ENCODE data around the gene DCP1B.

DCP1B gene

GRCh38 chr12:1937481-1938224, 66.6 kb downstream of the DCP1B start:
- peaks cover 4% of the 10 kb centered on the region; the same call in 1 of the 2 replicates for H3K4me1 ChIP-seq (ENCODE audit: insufficient read depth, low read length)
- H3K4me3 ChIP-seq (ENCODE audit: low read length): no peak overlapping the region
- no peaks in the 10 kb centered on the region for H3K27me3 ChIP-seq (ENCODE audit: insufficient read depth, low read length)
- no peak overlapping the region for H3K27ac ChIP-seq (ENCODE audit: low read length)
- no peaks in the 10 kb centered on the region for H3K9me3 ChIP-seq (ENCODE audit: insufficient read depth, low read depth, low read length)
- peaks cover 10% of the 10 kb centered on the region for H3K36me3 ChIP-seq (ENCODE audit: insufficient read depth, low read depth, low read length)
- no peak overlapping the region for H3K9ac ChIP-seq (ENCODE audit: low read depth, low read length)

- no peak overlapping the region for H3K9ac ChIP-seq (ENCODE audit: low read depth, low read length)
- no peak overlapping the region for H3K27ac ChIP-seq (ENCODE audit: low read length)
- H3K27me3 ChIP-seq (ENCODE audit: insufficient read depth, low read length): no peaks in the 10 kb centered on the region
- H3K9me3 ChIP-seq (ENCODE audit: insufficient read depth, low read depth, low read length): no peaks in the 10 kb centered on the region
- H3K36me3 ChIP-seq (ENCODE audit: insufficient read depth, low read depth, low read length): peaks cover 10% of the 10 kb centered on the region
- peaks cover 4% of the 10 kb centered on the region; the same call in 1 of the 2 replicates for H3K4me1 ChIP-seq (ENCODE audit: insufficient read depth, low read length)
- H3K4me3 ChIP-seq (ENCODE audit: low read length): no peak overlapping the region
Measured at GRCh38 chr12:1936406-1937320, 67.6 kb downstream of the DCP1B start.

- no peak overlapping the region for H3K27ac ChIP-seq (ENCODE audit: low read length)
- no peak overlapping the region for H3K9ac ChIP-seq (ENCODE audit: low read depth, low read length)
- H3K36me3 ChIP-seq (ENCODE audit: insufficient read depth, low read depth, low read length): peaks cover 10% of the 10 kb centered on the region
- peaks cover 4% of the 10 kb centered on the region; the same call in 1 of the 2 replicates for H3K4me1 ChIP-seq (ENCODE audit: insufficient read depth, low read length)
- no peaks in the 10 kb centered on the region for H3K9me3 ChIP-seq (ENCODE audit: insufficient read depth, low read depth, low read length)
- H3K27me3 ChIP-seq (ENCODE audit: insufficient read depth, low read length): no peaks in the 10 kb centered on the region
- H3K4me3 ChIP-seq (ENCODE audit: low read length): no peak overlapping the region
Measured at GRCh38 chr12:1935700-1936378, 68.4 kb downstream of the DCP1B start.

GRCh38 chr12:1935242-1935641, 69.0 kb downstream of the DCP1B start:
- no peak overlapping the region for H3K27ac ChIP-seq (ENCODE audit: low read length)
- peaks cover 4% of the 10 kb centered on the region; the same call in 1 of the 2 replicates for H3K4me1 ChIP-seq (ENCODE audit: insufficient read depth, low read length)
- H3K4me3 ChIP-seq (ENCODE audit: low read length): no peak overlapping the region
- H3K36me3 ChIP-seq (ENCODE audit: insufficient read depth, low read depth, low read length): peaks cover 10% of the 10 kb centered on the region
- no peaks in the 10 kb centered on the region for H3K27me3 ChIP-seq (ENCODE audit: insufficient read depth, low read length)
- H3K9me3 ChIP-seq (ENCODE audit: insufficient read depth, low read depth, low read length): no peaks in the 10 kb centered on the region
- H3K9ac ChIP-seq (ENCODE audit: low read depth, low read length): no peak overlapping the region

- no peak overlapping the region for H3K9ac ChIP-seq (ENCODE audit: low read depth, low read length)
- H3K4me3 ChIP-seq (ENCODE audit: low read length): no peak overlapping the region
- H3K4me1 ChIP-seq (ENCODE audit: insufficient read depth, low read length): peaks cover 3% of the 10 kb centered on the region; the same call in 1 of the 2 replicates
- peaks cover 10% of the 10 kb centered on the region for H3K36me3 ChIP-seq (ENCODE audit: insufficient read depth, low read depth, low read length)
- no peaks in the 10 kb centered on the region for H3K9me3 ChIP-seq (ENCODE audit: insufficient read depth, low read depth, low read length)
- H3K27me3 ChIP-seq (ENCODE audit: insufficient read depth, low read length): no peaks in the 10 kb centered on the region
- no peak overlapping the region for H3K27ac ChIP-seq (ENCODE audit: low read length)
Measured at GRCh38 chr12:1934831-1935230, 69.4 kb downstream of the DCP1B start.

GRCh38 chr12:1934068-1934467, 70.2 kb downstream of the DCP1B start:
- no peaks in the 10 kb centered on the region for H3K9me3 ChIP-seq (ENCODE audit: insufficient read depth, low read depth, low read length)
- H3K27me3 ChIP-seq (ENCODE audit: insufficient read depth, low read length): no peaks in the 10 kb centered on the region
- H3K9ac ChIP-seq (ENCODE audit: low read depth, low read length): no peak overlapping the region
- no peak overlapping the region for H3K27ac ChIP-seq (ENCODE audit: low read length)
- H3K4me3 ChIP-seq (ENCODE audit: low read length): no peak overlapping the region
- peaks cover 10% of the 10 kb centered on the region for H3K36me3 ChIP-seq (ENCODE audit: insufficient read depth, low read depth, low read length)
- no peaks in the 10 kb centered on the region for H3K4me1 ChIP-seq (ENCODE audit: insufficient read depth, low read length)

GRCh38 chr12:1933342-1934051, 70.8 kb downstream of the DCP1B start:
- no peaks in the 10 kb centered on the region for H3K27me3 ChIP-seq (ENCODE audit: insufficient read depth, low read length)
- H3K9ac ChIP-seq (ENCODE audit: low read depth, low read length): no peak overlapping the region
- no peak overlapping the region for H3K4me3 ChIP-seq (ENCODE audit: low read length)
- H3K27ac ChIP-seq (ENCODE audit: low read length): no peak overlapping the region
- no peaks in the 10 kb centered on the region for H3K4me1 ChIP-seq (ENCODE audit: insufficient read depth, low read length)
- H3K9me3 ChIP-seq (ENCODE audit: insufficient read depth, low read depth, low read length): no peaks in the 10 kb centered on the region
- H3K36me3 ChIP-seq (ENCODE audit: insufficient read depth, low read depth, low read length): peaks cover 5% of the 10 kb centered on the region

GRCh38 chr12:1932264-1932777, 71.9 kb downstream of the DCP1B start:
- Histone ChIP-seq H3K4me3 (ENCODE audit: low read length) (no peak overlapping the region), H3K36me3 (ENCODE audit: insufficient read depth, low read depth, low read length) (no peaks in the 10 kb centered on the region), H3K9me3 (ENCODE audit: insufficient read depth, low read depth, low read length) (no peaks in the 10 kb centered on the region), H3K27me3 (ENCODE audit: insufficient read depth, low read length) (no peaks in the 10 kb centered on the region), H3K9ac (ENCODE audit: low read depth, low read length) (no peak overlapping the region), H3K4me1 (ENCODE audit: insufficient read depth, low read length) (no peaks in the 10 kb centered on the region), H3K27ac (ENCODE audit: low read length) (no peak overlapping the region)

- Histone ChIP-seq H3K36me3 (ENCODE audit: insufficient read depth, low read depth, low read length) (no peaks in the 10 kb centered on the region), H3K27me3 (ENCODE audit: insufficient read depth, low read length) (no peaks in the 10 kb centered on the region), H3K9me3 (ENCODE audit: insufficient read depth, low read depth, low read length) (no peaks in the 10 kb centered on the region), H3K4me3 (ENCODE audit: low read length) (no peak overlapping the region), H3K27ac (ENCODE audit: low read length) (no peak overlapping the region), H3K9ac (ENCODE audit: low read depth, low read length) (no peak overlapping the region), H3K4me1 (ENCODE audit: insufficient read depth, low read length) (no peaks in the 10 kb centered on the region)
Measured at GRCh38 chr12:1931642-1932041, 72.6 kb downstream of the DCP1B start.

GRCh38 chr12:1930803-1931597, 73.3 kb downstream of the DCP1B start:
- Histone ChIP-seq H3K27me3 (ENCODE audit: insufficient read depth, low read length) (no peaks in the 10 kb centered on the region), H3K36me3 (ENCODE audit: insufficient read depth, low read depth, low read length) (no peaks in the 10 kb centered on the region), H3K4me3 (ENCODE audit: low read length) (no peak overlapping the region), H3K9me3 (ENCODE audit: insufficient read depth, low read depth, low read length) (no peaks in the 10 kb centered on the region), H3K4me1 (ENCODE audit: insufficient read depth, low read length) (no peaks in the 10 kb centered on the region), H3K9ac (ENCODE audit: low read depth, low read length) (no peak overlapping the region), H3K27ac (ENCODE audit: low read length) (no peak overlapping the region)
